Mammary epithelial cell (primary cell): ENCODE results near the gene TP53RK.

Experiments used
- EZH2 ChIP-seq: IDR thresholded peaks from 2 replicates; pipeline ENCODE4 v1.6.1; 2012; ENCODE audit warnings: low read length, inconsistent platforms, borderline replicate concordance
- TF ChIP-seq, protein P1 (sequence below), 2 donors: IDR thresholded peaks in 1 of 2; conservative IDR thresholded peaks in 1 of 2; 2 replicates each; pipeline ENCODE4 v1.5.1; 2011 to 2012; ENCODE audit warnings: inconsistent platforms in 2 of 2, low read length in 2 of 2, mild to moderate bottlenecking in 2 of 2, control low read depth in 1 of 2, low read depth in 1 of 2; ENCODE audit not compliant: insufficient read depth in 1 of 2; ENCODE audit errors: extremely low read depth in 1 of 2

DNA sequence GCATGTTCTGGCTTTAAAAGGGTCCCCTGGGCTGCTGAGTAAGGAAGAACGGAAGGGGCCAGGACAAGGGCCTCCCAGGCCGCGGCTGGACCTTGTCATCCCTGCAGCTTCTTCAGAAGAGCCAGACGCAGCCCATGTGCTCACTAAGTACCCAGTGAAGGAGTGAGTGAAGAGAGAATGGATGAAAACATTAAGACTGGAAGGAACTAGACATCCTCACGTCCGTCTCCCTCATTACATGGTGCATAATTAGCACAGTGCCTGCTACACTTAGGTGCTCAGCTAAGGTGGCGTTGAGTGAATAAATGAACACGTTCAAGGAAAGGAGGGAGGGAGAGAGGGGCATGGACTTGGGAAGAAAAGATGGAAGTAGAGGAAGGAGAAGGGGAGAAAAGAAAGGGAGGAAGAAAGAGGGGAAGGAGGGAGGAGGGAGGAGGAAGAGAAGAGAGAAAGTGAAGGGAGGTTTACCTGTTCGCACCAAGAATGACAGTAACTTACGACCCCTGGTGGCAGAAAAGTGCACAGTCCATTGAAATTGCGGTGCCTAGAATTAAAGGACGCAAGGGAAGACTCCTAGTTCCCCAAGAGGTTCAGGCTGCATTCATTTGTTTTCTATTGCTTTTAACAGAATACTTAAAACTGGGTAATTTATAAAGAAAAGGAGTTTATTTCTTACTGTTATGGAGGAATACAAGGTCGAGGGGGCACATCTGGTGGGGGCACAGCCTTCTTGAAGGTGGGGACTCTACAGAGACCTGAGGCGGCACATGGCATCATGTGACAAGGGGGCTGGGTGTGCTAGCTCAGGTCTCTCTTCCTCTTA is 8.0 kb downstream of the TP53RK start:
- TF ChIP-seq, protein P1, sequence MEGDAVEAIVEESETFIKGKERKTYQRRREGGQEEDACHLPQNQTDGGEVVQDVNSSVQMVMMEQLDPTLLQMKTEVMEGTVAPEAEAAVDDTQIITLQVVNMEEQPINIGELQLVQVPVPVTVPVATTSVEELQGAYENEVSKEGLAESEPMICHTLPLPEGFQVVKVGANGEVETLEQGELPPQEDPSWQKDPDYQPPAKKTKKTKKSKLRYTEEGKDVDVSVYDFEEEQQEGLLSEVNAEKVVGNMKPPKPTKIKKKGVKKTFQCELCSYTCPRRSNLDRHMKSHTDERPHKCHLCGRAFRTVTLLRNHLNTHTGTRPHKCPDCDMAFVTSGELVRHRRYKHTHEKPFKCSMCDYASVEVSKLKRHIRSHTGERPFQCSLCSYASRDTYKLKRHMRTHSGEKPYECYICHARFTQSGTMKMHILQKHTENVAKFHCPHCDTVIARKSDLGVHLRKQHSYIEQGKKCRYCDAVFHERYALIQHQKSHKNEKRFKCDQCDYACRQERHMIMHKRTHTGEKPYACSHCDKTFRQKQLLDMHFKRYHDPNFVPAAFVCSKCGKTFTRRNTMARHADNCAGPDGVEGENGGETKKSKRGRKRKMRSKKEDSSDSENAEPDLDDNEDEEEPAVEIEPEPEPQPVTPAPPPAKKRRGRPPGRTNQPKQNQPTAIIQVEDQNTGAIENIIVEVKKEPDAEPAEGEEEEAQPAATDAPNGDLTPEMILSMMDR (conservative IDR thresholded peaks at IDR 0.05 in 1 of 2, IDR thresholded peaks at IDR 0.05 in 1 of 2; ENCODE audit: extremely low read depth in 1 of 2, insufficient read depth in 1 of 2, low read depth in 1 of 2, low read length in 2 of 2) = peak; percentile 83 to 90
- no peak for TF ChIP-seq EZH2
